HEK293 (cell line): ENCODE data around the gene MOGAT2.

Experiments
- CTCF ChIA-PET: fragments of 350-600 bp; formaldehyde crosslinking; extraction: SDS; loops from one replicate; lab custom pipeline; 2021; ENCODE audit warnings: antibody characterized with exemption; lab: Yijun Ruan, JAX
- POLR2A ChIA-PET: fragments of 300-600 bp; formaldehyde crosslinking; extraction: SDS; loops from one replicate; lab custom pipeline; 2020; ENCODE audit warnings: antibody characterized with exemption, inconsistent platforms; lab: Yijun Ruan, JAX
- H3K27ac ChIP-seq: fragments of 200-500 bp; sonication (Bioruptor generic); 2 replicates; pipeline ENCODE4 v1.5.1; 2014; ENCODE audit warnings: low read depth, low read length, control low read depth, inconsistent platforms; ENCODE audit errors: extremely low read depth
- H3K36me3 ChIP-seq, 2 experiments: fragments of 200-500 bp in 1 of 2; sonication (Bioruptor generic) in 1 of 2; 1 replicate in 1 of 2; 2 replicates in 1 of 2; pipeline ENCODE4 v1.5.1; 2014 to 2017; ENCODE audit warnings: inconsistent platforms in 2 of 2, low read length in 2 of 2; ENCODE audit not compliant: control insufficient read depth in 2 of 2, insufficient read depth in 1 of 2
- H3K4me1 ChIP-seq: fragments of 200-500 bp; sonication (Bioruptor generic); 2 replicates; pipeline ENCODE4 v1.5.1; 2014; ENCODE audit warnings: mild to moderate bottlenecking, low read length, inconsistent platforms; ENCODE audit not compliant: control insufficient read depth, insufficient read depth
- H3K4me3 ChIP-seq: 2 replicates; pipeline ENCODE4 v1.5.1; 2011; ENCODE audit warnings: low read depth, mild to moderate bottlenecking, control low read depth, low read length, moderate library complexity
- H3K9me3 ChIP-seq: fragments of 200-500 bp; sonication (Bioruptor generic); 2 replicates; pipeline ENCODE4 v1.5.1; 2014; ENCODE audit warnings: low read depth, low read length, inconsistent platforms; ENCODE audit not compliant: control insufficient read depth, insufficient read depth
- CTCF ChIP-seq: fragments of 450-650 bp; formaldehyde crosslinking; IDR thresholded peaks from 2 replicates; pipeline ENCODE4 v1.5.1; 2016; ENCODE audit warnings: missing biosample characterization, missing genetic modification characterization
- EGR2 ChIP-seq: fragments of 450-650 bp; formaldehyde crosslinking; IDR thresholded peaks from 2 replicates; pipeline ENCODE4 v1.5.1; 2016; ENCODE audit warnings: low read depth, missing biosample characterization, missing genetic modification characterization
- FEZF1 ChIP-seq: fragments of 450-650 bp; formaldehyde crosslinking; IDR thresholded peaks from 2 replicates; pipeline ENCODE4 v1.5.1; 2016; ENCODE audit warnings: missing biosample characterization, missing genetic modification characterization
- SP7 ChIP-seq: fragments of 450-650 bp; formaldehyde crosslinking; IDR thresholded peaks from 2 replicates; pipeline ENCODE4 v1.5.1; 2016; ENCODE audit warnings: missing biosample characterization, missing genetic modification characterization
- WT1 ChIP-seq: fragments of 450-650 bp; formaldehyde crosslinking; IDR thresholded peaks from 2 replicates; pipeline ENCODE4 v1.5.1; 2016; ENCODE audit warnings: missing biosample characterization, missing genetic modification characterization
- ZBTB10 ChIP-seq: fragments of 450-650 bp; formaldehyde crosslinking; IDR thresholded peaks from 2 replicates; pipeline ENCODE4 v1.5.1; 2016; ENCODE audit warnings: missing biosample characterization, missing genetic modification characterization
- ZBTB48 ChIP-seq: fragments of 450-650 bp; formaldehyde crosslinking; IDR thresholded peaks from 2 replicates; pipeline ENCODE4 v1.5.1; 2016; ENCODE audit warnings: missing biosample characterization, missing genetic modification characterization
- ZIC2 ChIP-seq: fragments of 450-650 bp; formaldehyde crosslinking; IDR thresholded peaks from 2 replicates; pipeline ENCODE4 v1.5.1; 2016; ENCODE audit warnings: missing biosample characterization, missing genetic modification characterization
- ZNF335 ChIP-seq: fragments of 450-650 bp; formaldehyde crosslinking; conservative IDR thresholded peaks from 2 replicates; pipeline ENCODE4 v1.5.1; 2016; ENCODE audit warnings: missing biosample characterization, missing genetic modification characterization
- ZNF341 ChIP-seq: fragments of 450-650 bp; formaldehyde crosslinking; IDR thresholded peaks from 2 replicates; pipeline ENCODE4; 2016; ENCODE audit warnings: low read depth, missing biosample characterization, missing genetic modification characterization
- ZNF354C ChIP-seq: fragments of 450-650 bp; formaldehyde crosslinking; IDR thresholded peaks from 2 replicates; pipeline ENCODE4 v1.5.1; 2016; ENCODE audit warnings: missing biosample characterization, missing genetic modification characterization, low read depth, borderline replicate concordance
- ZNF366 ChIP-seq: fragments of 450-650 bp; formaldehyde crosslinking; conservative IDR thresholded peaks from 2 replicates; pipeline ENCODE4 v1.5.1; 2016; ENCODE audit warnings: missing biosample characterization, missing genetic modification characterization
- ZNF391 ChIP-seq: fragments of 450-650 bp; formaldehyde crosslinking; IDR thresholded peaks from 2 replicates; pipeline ENCODE4 v1.5.1; 2016; ENCODE audit warnings: low read depth, missing biosample characterization, missing genetic modification characterization, borderline replicate concordance
- ZNF488 ChIP-seq: fragments of 450-650 bp; formaldehyde crosslinking; IDR thresholded peaks from 2 replicates; pipeline ENCODE4 v1.5.1; 2016; ENCODE audit warnings: missing biosample characterization, missing genetic modification characterization
- ZNF596 ChIP-seq: fragments of 450-650 bp; IDR thresholded peaks from 2 replicates; pipeline ENCODE4 v1.5.0; 2018; ENCODE audit warnings: missing biosample characterization, mild to moderate bottlenecking, missing genetic modification characterization, moderate library complexity
- ZSCAN23 ChIP-seq: fragments of 450-650 bp; formaldehyde crosslinking; IDR thresholded peaks from 2 replicates; pipeline ENCODE4 v1.5.1; 2016; ENCODE audit warnings: missing biosample characterization, missing genetic modification characterization
- TF ChIP-seq, protein P1 (sequence below): IDR thresholded peaks from 2 replicates; pipeline ENCODE4 v1.6.1; 2011; ENCODE audit warnings: mild to moderate bottlenecking, low read depth, low read length, borderline replicate concordance

MOGAT2 gene

GRCh38 chr11:75706260-75706729, 11.3 kb upstream of the MOGAT2 start (continued):
- TF ChIP-seq ZNF596 (tag by site-specific recombination), result no peak
- TF ChIP-seq CTCF (tag by site-specific recombination), result peak; percentile 90
- peak; percentile 42; the same call in 1 of the 2 replicates for TF ChIP-seq ZNF366 (tag by site-specific recombination)
- TF ChIP-seq EGR2, result peak; percentile 88
- TF ChIP-seq ZSCAN23 (tag by site-specific recombination), result no peak
- TF ChIP-seq SP7 (tag by site-specific recombination), result no peak
- TF ChIP-seq ZNF341 (tag by site-specific recombination), result peak; percentile 78

DNA sequence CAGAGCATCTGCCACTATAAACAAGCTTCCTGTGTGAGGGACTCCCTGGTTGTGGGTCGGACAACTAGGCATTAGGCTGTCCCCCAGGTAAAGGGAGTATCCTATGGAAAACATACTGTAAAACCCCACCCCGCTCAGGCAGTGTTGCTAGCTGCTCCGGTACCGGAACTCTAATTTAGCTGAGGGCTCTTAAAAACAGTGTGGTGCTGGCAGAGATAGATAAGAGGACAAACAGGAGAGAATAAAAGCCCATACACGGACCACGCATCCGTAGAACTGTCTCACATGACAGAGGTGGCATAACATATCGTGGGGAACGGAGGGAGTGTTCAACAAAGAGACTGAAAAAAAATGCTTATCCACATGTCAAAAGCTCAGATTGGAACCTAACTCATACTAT, 3.4 kb upstream of the MOGAT2 start:
- Histone ChIP-seq H3K4me3 (no peak overlapping the region), H3K27ac (no peak overlapping the region), H3K4me1 (no peaks in the 10 kb centered on the region), H3K36me3 (no peaks in the 10 kb centered on the region), H3K9me3 (no peaks in the 10 kb centered on the region)
- CTCF ChIA-PET, result interaction anchor here (0.6 to 3.5 kb wide), 5 partner anchors 8 to 466 kb away, joined by 3 to 21 read pairs (median 6); no protein-coding TSS in a partner anchor
- TF ChIP-seq ZNF391 (tag by site-specific recombination), result no peak
- TF ChIP-seq ZNF335 (tag by site-specific recombination), result 0 out of 2 replicates have a peak, but pooled peaks have one; percentile 24
- POLR2A ChIA-PET, result no interaction called here

GRCh38 chr11:75715688-75716087, 1.9 kb upstream of the MOGAT2 start:
- CTCF ChIA-PET, result interaction anchor here (0.6 to 3.5 kb wide), 4 partner anchors 7 to 331 kb away, joined by 3 to 21 read pairs (median 10); no protein-coding TSS in a partner anchor
- TF ChIP-seq ZNF354C (tag by site-specific recombination) (no peak), FEZF1 (tag by site-specific recombination) (no peak), WT1 (tag by site-specific recombination) (no peak), ZNF488 (tag by site-specific recombination) (no peak), ZIC2 (tag by site-specific recombination) (no peak), ZBTB10 (tag by site-specific recombination) (no peak), ZBTB48 (no peak)
- TF ChIP-seq, protein P1, sequence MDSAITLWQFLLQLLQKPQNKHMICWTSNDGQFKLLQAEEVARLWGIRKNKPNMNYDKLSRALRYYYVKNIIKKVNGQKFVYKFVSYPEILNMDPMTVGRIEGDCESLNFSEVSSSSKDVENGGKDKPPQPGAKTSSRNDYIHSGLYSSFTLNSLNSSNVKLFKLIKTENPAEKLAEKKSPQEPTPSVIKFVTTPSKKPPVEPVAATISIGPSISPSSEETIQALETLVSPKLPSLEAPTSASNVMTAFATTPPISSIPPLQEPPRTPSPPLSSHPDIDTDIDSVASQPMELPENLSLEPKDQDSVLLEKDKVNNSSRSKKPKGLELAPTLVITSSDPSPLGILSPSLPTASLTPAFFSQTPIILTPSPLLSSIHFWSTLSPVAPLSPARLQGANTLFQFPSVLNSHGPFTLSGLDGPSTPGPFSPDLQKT, result no peak
- TF ChIP-seq, all 188 proteins: peak for 0
- Histone ChIP-seq H3K9me3 (no peaks in the 10 kb centered on the region), H3K27ac (no peak overlapping the region), H3K36me3 (no peaks in the 10 kb centered on the region), H3K4me3 (no peak overlapping the region), H3K4me1 (no peaks in the 10 kb centered on the region)
- POLR2A ChIA-PET, result no interaction called here
